Measurements from ENCODE around the gene ZFR2.
A peak's percentile ranks its signal among the peaks of the same experiment; 100 is the strongest.
"Not testable (repeated sequence)": the region's sequence is repeated elsewhere in the genome, so short reads cannot be mapped to it uniquely, and the experiment has no call there.

ZFR2 gene

DNA sequence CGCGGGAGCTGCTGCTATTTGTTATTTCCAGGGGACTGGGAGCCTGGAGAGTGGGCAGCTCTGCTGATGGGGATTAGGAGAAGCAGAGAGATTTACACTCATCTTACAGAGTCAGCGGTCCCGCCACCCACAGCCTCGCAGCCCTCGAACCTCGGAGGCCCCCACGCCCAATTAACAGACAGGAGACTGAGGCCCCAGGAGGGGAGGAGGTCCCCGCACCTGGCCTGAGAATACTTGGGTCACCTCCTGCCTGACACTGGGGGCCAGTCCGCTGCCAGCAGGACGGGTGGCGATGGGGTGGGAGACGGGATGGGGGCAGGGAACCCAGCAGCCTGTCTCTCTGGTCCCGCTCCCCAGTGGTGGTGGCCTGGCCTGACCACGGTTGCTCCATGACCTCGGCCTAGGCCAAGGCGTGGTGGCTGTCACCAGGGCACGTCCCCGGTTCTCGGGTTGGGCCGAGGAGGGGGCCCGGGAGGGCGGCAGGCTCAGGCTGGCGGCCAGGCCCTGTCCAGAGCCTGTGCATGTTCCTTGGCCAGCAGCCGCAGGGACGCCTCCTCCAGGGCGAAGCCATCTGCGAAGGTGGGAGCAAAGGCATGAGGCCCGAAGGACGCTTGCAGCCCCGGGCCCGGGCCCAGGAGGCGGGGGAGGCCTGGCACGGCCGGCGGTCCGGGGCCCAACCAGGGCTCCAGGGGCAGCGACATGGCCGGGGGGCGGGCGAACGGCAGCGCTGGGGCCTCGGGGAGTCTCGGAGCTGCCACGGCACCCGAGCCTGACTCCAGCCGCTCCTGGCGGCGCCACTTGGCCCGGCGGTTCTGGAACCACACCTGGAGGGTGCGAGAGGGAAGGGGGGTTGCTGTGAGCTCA, 98.5 kb downstream of the ZFR2 start:
- DNase-seq, result no peak

DNA sequence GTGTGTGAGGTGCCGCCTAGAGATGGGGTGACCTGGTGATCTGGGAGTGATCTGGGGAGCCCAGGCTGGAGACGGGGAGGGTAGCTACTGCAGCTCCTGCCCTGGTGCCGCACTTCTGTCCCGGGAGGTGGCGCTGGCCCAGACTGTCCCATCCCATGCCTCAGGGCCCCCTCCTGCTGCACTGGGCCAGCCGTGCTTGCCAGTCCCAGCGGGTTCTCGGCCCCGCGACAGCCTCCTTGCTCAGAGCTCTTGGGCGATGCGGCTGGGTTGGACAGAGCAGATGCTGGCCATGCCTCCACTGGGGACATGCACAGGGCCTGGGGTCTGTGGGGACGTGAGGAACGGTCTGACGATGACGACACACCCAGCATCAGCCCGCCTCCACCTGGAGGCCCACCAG, 99.3 kb downstream of the ZFR2 start:
- no peak for DNase-seq

DNA sequence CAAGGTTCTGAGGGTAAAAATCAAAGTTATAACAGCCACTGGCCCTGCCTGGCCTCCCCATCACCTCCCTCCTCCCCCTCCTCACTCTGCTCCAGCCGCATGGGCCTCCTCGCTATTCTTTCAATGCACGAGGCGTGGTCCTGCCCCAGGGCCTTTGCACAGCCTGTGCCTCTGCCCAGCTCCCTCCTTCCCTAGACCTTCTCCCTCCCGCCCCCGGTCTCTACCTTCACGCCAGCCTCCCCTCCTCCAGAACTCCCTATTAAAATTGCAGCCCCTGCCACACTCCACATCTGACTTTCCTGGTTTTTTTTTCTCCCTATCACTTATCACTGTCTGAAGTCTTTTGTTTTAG, 100.1 kb downstream of the ZFR2 start:
- no peak for DNase-seq

DNA sequence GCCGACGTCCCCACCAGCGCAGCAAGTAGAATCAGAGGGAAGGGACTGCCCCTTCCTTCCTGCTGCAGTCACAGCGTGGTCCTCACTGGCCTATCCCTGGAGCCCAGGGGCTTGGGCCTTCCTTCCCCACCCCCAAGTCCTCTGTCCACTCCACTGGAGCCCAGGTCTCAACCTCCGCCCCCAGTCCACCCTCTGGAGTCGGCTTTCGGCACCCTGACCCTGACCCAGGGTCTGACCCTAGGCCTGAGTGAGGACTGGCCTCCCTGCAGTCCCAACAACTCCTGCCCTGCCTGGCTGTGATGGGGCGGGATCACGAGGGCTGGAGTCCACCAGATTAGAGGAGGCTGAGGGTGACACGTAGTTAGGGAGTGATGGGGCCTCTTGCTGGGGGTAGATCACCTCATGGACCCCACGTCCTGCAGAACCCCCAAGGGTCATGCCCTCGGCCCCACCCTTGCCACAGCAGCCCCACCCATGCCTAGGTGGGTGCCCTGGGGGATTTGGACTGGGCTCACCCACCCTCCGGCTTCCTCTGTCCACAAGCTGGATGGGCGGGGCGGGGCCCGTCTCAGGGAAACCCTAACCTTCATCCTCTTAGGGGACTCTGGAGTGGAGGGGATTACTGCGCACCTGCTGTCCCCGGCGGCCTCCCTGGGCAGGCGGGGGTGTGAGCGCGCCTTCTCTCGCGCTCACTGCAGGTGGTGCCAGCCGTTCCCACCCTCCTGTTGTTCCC, 100.7 kb downstream of the ZFR2 start:
- no peak for DNase-seq

DNA sequence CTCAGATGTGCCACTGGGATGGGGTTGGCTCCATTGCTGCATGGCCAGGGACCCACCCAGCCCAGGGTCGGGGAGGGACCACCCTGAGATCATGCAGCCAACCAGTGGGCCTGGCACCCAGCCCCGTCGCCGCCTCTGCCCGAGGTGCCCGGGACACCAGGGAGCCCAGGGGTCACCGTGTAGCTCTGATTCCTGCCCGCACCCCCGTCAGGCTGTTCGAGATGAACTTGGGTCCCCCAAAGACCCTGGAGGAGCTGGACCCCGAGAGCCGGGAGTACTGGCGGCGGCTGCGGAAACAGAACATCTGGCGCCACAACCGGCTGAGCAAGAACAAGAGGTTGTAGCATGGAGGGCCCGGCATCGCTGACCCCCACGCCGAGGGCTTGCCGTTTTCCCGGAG, 101.8 kb downstream of the ZFR2 start:
- no peak for DNase-seq

DNA sequence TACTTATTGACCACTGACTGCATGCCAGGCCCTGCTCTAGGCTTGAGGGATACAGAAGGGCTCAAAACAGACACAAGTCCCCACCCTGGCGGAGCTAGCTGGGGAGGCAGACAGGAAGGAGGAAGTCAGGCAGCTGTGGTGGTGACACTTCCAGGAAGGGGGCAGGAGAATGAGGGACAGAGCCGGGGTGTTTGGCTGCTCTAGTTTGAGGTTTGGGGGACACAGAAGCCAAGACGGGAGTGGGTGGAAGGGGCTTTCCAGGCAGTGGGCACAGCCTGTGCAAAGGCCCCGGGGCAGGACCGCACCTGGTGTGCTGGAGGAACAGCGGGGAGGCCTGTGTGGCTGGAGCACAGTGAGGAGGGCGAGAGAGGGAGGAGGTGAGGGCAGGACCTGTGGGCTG, 102.3 kb downstream of the ZFR2 start:
- no peak for DNase-seq

DNA sequence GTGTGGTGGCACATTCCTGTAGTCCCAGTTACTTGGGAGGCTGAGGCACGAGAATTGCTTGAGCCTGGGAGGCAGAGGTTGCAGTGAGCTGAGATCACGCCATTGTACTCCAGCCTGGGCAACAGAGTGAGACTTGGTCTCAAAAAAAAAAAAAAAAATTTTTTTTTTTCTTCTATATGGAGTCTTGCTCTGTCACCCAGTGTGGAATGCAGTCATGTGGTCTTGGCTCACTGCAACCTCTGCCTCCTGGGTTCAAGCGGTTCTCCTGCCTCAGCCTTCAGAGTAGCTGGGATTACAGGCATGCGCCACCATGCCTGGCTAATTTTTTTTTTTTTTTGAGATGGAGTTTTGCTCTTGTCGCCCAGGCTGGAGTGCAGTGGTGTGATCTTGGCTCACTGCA, 103.1 kb downstream of the ZFR2 start:
- not testable (repeated sequence) for DNase-seq

DNA sequence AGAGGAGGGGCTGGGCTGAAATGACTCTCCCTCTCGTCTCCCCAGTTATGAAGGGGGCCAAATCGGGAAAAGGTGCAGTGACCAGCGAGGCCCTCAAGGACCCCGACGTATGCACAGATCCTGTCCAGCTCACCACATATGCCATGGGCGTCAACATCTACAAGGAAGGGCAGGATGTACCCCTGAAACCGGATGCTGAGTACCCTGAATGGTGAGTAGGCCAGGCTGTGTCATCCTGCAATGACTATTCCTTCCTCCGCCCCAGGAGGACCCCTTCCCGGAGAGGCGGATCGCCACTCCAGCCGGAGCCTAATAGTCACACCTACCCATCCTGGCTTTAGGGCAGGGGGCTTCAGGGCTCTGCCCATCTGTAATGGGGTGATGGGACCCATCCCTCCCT, 103.7 kb downstream of the ZFR2 start:
- DNase-seq, result no peak

DNA sequence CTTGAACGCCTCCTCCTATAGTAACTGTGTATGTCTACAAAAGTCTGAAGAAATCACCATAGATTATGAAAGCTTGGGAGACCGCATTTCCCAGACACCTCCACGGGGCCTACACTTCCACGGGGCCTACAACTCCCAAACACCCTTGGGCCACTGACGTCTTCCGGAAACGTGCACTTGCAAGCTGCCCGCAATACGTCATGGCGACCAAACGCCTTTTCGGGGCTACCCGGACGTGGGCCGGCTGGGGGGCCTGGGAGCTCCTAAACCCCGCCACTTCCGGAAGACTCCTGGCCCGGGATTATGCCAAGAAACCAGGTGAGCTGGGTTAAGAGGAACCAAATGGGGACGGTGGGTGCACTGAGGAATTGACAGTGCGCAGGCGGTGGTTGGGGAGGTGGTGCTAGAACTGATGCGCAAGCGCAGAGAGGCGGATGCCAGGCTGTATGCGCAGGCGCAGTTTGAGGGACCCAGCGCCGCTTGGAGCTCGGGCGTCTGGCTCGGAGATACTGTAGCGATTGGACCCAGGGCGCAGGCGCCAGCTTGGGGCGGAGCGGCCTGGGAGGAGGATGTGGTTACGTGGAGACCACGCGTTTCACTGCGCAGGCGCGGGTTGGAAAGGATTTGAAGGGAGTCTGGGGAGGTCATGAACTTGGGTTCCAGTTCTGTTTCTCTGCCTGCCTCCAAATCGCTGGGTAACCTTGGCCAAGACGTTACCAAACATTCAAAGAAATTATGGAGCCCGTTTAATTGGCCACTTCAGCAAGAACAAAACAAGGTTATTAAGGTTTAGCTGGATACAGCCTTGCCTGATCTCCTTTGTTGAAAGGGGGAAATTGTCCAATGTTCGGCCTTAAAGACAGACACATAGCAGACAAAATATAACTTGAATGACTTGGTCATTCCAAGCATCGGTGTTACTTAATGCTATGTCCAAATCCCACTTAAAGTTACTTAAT, 106.1 kb downstream of the ZFR2 start, which contains the start of gene MRPL54:
MRPL54 (plus strand) TSS at position 182 of the 959 bp plus-strand sequence; CDS start at position 201, 19 bp downstream.
- DNase-seq, result peak; percentile 98 to 100 (median 99)

DNA sequence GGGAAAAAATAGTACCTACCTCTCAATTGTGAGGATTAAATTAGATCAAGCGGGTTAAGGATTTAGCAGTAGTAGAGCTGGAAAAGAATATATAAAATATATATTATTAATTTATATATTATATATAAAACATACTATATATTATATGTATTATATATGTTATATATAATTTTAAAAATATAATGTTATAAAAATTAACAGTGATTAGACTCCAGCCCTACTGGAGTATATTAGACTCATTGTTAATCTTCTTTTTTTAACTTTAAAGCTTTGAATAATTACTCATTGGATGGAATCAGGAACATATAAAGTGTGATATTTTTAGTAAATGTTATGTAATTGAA, 106.7 kb downstream of the ZFR2 start:
- DNase-seq, result no peak

DNA sequence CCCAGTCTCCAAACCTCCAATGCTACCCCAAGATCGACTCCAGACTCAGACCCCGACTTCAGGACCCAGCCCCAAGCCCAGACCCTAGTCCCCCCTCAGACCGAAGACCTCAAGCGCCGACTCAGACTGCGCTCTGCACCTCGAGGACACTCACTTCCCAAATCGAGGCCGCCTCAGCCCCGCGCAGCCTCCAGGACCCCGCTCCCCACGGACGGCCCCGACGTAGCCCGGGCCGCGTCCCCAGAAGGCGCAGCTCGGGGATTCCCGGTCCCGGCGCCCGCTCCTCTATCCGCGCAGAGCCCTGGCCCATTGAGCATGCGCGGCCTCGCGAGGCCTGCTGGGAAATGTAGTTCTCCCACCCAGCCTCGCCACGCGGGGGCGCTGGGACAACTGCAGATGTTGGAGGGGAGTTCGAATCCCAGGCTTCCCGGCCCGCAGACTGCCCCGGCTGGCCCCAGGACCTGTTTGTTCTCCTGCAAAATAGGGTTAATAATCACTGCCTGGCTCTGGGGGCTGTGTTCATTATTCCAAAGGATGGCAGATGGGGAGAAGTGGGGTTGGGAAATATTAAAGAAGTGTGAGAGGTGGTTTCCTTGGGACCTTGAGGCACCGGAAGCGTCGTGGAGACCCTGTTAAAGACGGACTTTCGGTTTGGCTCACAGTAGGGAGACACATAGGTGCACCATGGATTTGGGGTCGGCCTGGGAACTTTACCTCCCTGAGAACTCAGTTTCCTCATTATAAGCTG, 107.3 kb downstream of the ZFR2 start, which contains the start of gene APBA3:
APBA3 (minus strand) TSS at position 311 of the 748 bp plus-strand sequence. CDS start 1,428 bp downstream, outside the sequence.
- DNase-seq, result peak; percentile 90 to 93 (median 91)

DNA sequence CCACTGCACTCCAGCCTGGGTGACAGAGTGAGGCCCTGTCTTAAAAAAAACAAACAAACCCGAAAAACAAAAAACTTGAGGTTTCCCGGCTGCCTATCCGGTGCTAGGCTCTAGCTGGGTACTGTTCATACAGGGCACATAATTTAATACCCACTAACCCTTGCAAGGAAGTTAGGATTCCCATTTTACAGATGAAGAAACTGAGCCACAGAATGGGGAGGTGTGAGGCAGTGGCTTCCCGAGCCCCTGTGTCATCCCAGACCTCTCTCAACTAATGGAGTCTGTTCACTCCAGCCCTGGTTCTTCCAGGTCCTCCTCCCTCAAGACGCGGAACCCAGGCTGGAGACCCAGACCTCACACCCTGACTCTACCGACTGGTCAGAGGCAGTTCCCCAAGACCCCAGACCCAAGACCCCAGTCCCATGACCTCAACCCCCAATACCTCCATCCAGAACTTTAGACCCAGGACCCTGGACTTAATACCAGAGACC, 107.9 kb downstream of the ZFR2 start:
- DNase-seq, result peak in 2 of 5 experiments; percentile 32 to 67

DNA sequence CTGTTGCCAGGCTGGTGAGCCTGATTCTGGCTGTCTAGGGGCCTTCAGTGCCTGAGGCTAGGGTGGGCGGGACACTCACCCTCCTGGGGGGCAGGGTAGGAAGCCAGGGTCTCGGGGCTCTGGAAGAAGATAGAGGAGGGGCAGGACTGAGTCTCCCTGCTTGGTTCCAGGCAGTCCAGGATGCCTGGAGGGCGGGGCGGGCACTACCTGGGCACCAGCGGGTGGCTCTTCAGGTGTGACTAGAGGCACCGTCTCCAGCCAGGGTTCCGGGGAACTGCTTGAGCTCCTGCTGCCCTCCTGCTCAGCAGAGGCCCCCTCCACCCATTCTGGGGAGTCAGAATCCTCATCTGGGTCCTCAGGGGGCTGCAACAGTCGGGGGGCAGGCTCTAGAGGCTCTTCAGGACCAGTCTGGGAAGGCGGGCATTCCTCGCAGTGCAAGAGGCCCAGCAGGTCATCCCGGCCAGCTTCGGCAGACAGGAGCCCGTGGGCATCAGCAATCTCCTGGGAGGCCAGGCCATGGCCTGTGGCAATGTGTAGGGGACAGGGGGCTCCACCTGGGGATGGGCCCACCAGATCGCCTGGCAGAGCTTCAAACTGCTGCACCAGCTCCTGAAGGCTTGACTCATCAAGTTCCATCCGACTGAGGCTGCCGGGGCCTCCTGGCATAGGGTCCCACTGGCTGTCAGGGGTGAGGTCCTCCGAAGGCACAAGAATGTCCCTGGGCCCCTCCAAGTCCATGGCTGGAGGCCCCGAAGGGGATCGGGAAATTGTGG, 109.2 kb downstream of the ZFR2 start:
- DNase-seq, result no peak

DNA sequence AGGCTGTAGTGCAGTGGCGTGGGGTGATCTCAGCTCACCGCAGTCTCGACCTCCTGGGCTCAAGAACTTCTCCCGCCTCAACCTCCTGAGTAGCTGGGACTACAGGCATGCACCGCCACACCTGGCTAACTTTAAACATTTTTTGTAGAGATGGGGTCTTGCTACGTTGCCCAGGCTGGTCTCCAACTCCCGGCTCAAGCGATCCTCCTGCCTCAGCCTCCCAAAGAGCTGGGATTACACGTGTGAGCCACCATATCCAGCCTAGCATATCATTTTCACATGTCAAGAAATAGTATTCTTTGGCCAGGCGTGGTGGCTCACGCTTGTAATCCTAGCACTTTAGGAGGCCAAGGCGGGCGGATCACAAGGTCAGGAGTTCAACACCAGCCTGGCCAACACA, 110.5 kb downstream of the ZFR2 start:
- DNase-seq, result not testable (repeated sequence)

DNA sequence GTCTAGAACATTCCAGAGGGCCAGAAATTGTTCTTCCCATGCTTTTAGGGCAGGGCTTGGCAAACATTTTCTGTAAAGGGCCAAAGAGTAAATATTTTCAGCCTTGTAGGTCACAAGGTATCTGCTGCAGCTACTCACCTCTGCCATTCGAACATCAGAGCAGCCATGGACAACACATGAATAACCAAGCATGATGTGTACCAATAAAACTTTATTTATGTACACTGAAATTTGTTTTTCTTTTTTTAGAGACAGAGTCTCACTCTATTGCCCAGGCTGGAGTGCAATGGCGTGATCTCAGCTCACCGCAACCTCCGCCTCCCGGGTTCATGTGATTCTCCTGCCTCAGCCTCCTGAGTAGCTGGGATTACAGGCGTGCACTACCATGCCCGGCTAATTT, 111.1 kb downstream of the ZFR2 start:
- DNase-seq, result not testable (repeated sequence)

Data from T-helper 2 cell (primary cell).